K562 (cell line): Measurements from ENCODE around the gene ARID3A. TPM values are rescaled to one million over a fixed set of nuclear protein-coding genes. Genes with fewer than 3 reads are reported as not detected.
A peak's percentile ranks its signal among the peaks of the same experiment; 100 is the strongest.

Experiments
- ATF1 ChIP-seq, 2 experiments: fragments of 450-650 bp in 1 of 2; IDR thresholded peaks; 2 replicates each; pipeline ENCODE4 v1.6.1; 2016; ENCODE audit warnings: missing compliant biosample characterization in 1 of 2, missing genetic modification characterization in 1 of 2
- COPS2 ChIP-seq: fragments of 450-650 bp; conservative IDR thresholded peaks from 2 replicates; pipeline ENCODE4 v1.6.1; 2016; ENCODE audit warnings: mild to moderate bottlenecking, moderate library complexity
- CTBP1 ChIP-seq: fragments of 450-650 bp; IDR thresholded peaks from 2 replicates; pipeline ENCODE4 v1.6.1; 2016; ENCODE audit warnings: borderline replicate concordance
- DIDO1 ChIP-seq: fragments of 450-650 bp; IDR thresholded peaks from 2 replicates; pipeline ENCODE4 v1.6.1; 2016; ENCODE audit warnings: low read depth, missing biosample characterization, missing genetic modification characterization
- HDAC1 ChIP-seq, 2 experiments: fragments of 450-650 bp; IDR thresholded peaks; 2 replicates each; pipeline ENCODE4 v1.6.1; 2016 to 2017; ENCODE audit warnings: inconsistent platforms in 1 of 2, mild to moderate bottlenecking in 1 of 2, moderate library complexity in 1 of 2
- HDAC2 ChIP-seq: fragments of 450-650 bp; IDR thresholded peaks from 2 replicates; pipeline ENCODE4 v1.6.1; 2016; ENCODE audit warnings: mild to moderate bottlenecking
- IRF2 ChIP-seq: sonication (generic); formaldehyde crosslinking; IDR thresholded peaks from 2 replicates; pipeline ENCODE4 v1.8.1; 2022; ENCODE audit warnings: mild to moderate bottlenecking, missing genetic modification reagents
- MYBL2 ChIP-seq, 2 experiments: fragments of 450-650 bp in 1 of 2; sonication (generic) in 1 of 2; formaldehyde crosslinking in 1 of 2; IDR thresholded peaks; 2 replicates each; pipeline versions ENCODE4 v1.6.1 to v1.8.1; 2017 to 2022; ENCODE audit warnings: borderline replicate concordance in 1 of 2, inconsistent platforms in 1 of 2, low read depth in 1 of 2, mild to moderate bottlenecking in 1 of 2, missing genetic modification reagents in 1 of 2, moderate library complexity in 1 of 2
- NFIC ChIP-seq: fragments of 450-650 bp; IDR thresholded peaks from 2 replicates; pipeline ENCODE4 v1.6.1; 2017; ENCODE audit warnings: mild to moderate bottlenecking, inconsistent platforms
- PHB ChIP-seq: fragments of 250-450 bp; sonication (Bioruptor Pico); IDR thresholded peaks from 2 replicates; pipeline ENCODE4 v1.5.0; 2021
- PHB2 ChIP-seq: fragments of 450-650 bp; IDR thresholded peaks from 2 replicates; pipeline ENCODE4 v1.6.1; 2017; ENCODE audit warnings: low read depth
- RBM39 ChIP-seq: fragments of 200-400 bp; formaldehyde crosslinking; optimal IDR thresholded peaks from 2 replicates; pipeline ENCODE3; 2018; ENCODE audit warnings: low read depth, low read length
- SIN3A ChIP-seq, 2 experiments: fragments of 150-350 bp in 1 of 2; IDR thresholded peaks; 2 replicates each; pipeline ENCODE4 v1.6.1; 2011 to 2016; ENCODE audit warnings: borderline replicate concordance in 2 of 2, low read depth in 2 of 2, low read length in 2 of 2, mild to moderate bottlenecking in 2 of 2, moderate library complexity in 2 of 2; ENCODE audit not compliant: control insufficient read depth in 1 of 2
- SNIP1 ChIP-seq: fragments of 450-650 bp; IDR thresholded peaks from 2 replicates; pipeline ENCODE4 v1.7.1; 2017; ENCODE audit warnings: low read depth, mild to moderate bottlenecking
- SP1 ChIP-seq: sonication (generic); formaldehyde crosslinking; IDR thresholded peaks from 2 replicates; pipeline ENCODE4 v1.8.1; 2022; ENCODE audit warnings: mild to moderate bottlenecking, missing genetic modification reagents
- TCF7 ChIP-seq: sonication (generic); IDR thresholded peaks from 2 replicates; pipeline ENCODE4 v1.6.1; 2016; ENCODE audit warnings: antibody characterized with exemption, borderline replicate concordance
- TSC22D4 ChIP-seq: fragments of 450-650 bp; IDR thresholded peaks from 2 replicates; pipeline ENCODE4 v1.6.1; 2016; ENCODE audit warnings: missing genetic modification characterization, missing biosample characterization, control low read depth
- ZBTB7A ChIP-seq: IDR thresholded peaks from 2 replicates; pipeline ENCODE4 v1.6.1; 2011; ENCODE audit warnings: low read depth, mild to moderate bottlenecking, low read length, moderate library complexity, borderline replicate concordance; ENCODE audit not compliant: control insufficient read depth
- ZFP30 ChIP-seq: fragments of 250-450 bp; sonication (Bioruptor Pico); IDR thresholded peaks from 2 replicates; pipeline ENCODE4 v1.8.0; 2022; ENCODE audit warnings: moderate library complexity, mild to moderate bottlenecking, inconsistent platforms, borderline replicate concordance
- ZFPM2 ChIP-seq: fragments of 250-450 bp; sonication (Bioruptor Pico); IDR thresholded peaks from 2 replicates; pipeline ENCODE4 v1.5.1; 2022; ENCODE audit warnings: mild to moderate bottlenecking
- ZNF174 ChIP-seq: fragments of 250-450 bp; sonication (Bioruptor Pico); IDR thresholded peaks from 2 replicates; pipeline ENCODE4 v1.4.0; 2020; ENCODE audit warnings: mild to moderate bottlenecking
- ZNF57 ChIP-seq: fragments of 450-650 bp; formaldehyde crosslinking; IDR thresholded peaks from 2 replicates; pipeline ENCODE4 v1.4.0; 2020; ENCODE audit warnings: mild to moderate bottlenecking, moderate library complexity
- polyA plus RNA-seq, 8 experiments: library from polyadenylated mRNA; depleted of rRNA in 4 of 8; stranded (reverse) in 5 of 8; unstranded in 3 of 8; fragments of >200 nt; fragmentation: Nextera tagmentation in 2 of 8; fragmentation: Illumina TruSeq in 1 of 8; extraction: Ambion mirVana in 2 of 8; extraction: Trizol in 1 of 8; gene quantifications; 2 replicates each; pipeline versions ENCODE4 v1.2.1 to v1.2.3, GENCODE V29; 2011 to 2014; ENCODE audit warnings: inconsistent platforms in 1 of 8, missing spikeins in 1 of 8
- total RNA-seq, 7 experiments: library from RNA; depleted of rRNA in 6 of 7; stranded (reverse); fragments of >200 nt in 6 of 7; fragmentation: Illumina TruSeq in 2 of 7; extraction: Trizol in 2 of 7; gene quantifications; 2 replicates each; pipeline versions ENCODE4 v1.2.1 to v1.2.3, GENCODE V29; 2011 to 2021; ENCODE audit warnings: low replicate concordance in 1 of 7
- TF ChIP-seq, protein P1 (sequence below): fragments of 250-450 bp; sonication (Bioruptor Pico); IDR thresholded peaks from 2 replicates; pipeline ENCODE4 v1.8.0; 2021; ENCODE audit warnings: moderate library complexity, mild to moderate bottlenecking, inconsistent platforms
- TF ChIP-seq, protein P2 (sequence below): fragments of 250-450 bp; sonication (Bioruptor Pico); IDR thresholded peaks from 2 replicates; pipeline ENCODE4 v1.5.0; 2020; ENCODE audit warnings: mild to moderate bottlenecking, borderline replicate concordance
- TF ChIP-seq, protein P3 (sequence below): sonication (generic); formaldehyde crosslinking; IDR thresholded peaks from 2 replicates; pipeline ENCODE4 v1.8.0; 2022; ENCODE audit warnings: mild to moderate bottlenecking, missing genetic modification reagents

Gene ARID3A
- total and polyA plus RNA-seq, 9 of the 15 experiments (the other 6 are each of a cell fraction or from before 2014, with no cell fraction given): 1.4 to 118 (median 31.2) TPM

DNA sequence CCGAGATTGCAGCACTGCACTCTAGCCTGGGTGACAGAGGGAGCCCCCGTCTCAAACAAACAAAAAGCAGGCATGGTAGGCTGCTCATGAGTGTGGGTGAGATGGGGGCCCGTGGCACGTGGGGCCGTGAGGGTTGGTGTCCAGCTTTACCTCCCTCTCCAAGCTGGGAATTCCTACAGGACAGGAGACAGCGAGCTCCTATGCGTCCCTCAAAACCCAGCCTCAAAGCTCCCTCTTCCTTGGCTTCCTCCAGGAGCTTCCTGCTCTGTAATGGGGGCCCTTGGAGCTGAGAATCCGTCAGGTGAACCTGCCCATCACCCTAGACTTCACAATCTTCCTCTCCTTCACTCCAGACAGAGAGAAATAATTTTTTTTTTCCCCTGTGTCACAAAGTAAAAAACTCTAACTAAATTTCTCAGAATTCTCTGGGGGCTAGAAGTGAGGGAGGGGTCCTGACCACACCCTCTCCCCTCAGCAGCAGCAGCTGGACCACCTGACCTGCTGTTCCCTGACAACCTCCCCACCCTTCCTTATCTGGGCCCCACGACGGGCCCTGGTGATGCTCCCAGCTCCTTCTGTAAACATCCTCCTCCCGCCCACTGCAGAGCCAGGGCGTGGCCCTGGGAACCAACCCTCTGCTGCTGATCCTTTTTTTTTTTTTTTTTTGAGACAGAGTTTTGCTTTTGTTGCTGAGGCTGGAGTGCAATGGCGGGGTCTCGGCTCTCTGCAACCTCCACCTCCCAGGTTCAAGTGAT is 36.2 kb downstream of the ARID3A start (continued):
- TF ChIP-seq ZFP30 (CRISPR knock-in tag) (no peak), ZFPM2 (CRISPR knock-in tag) (no peak), IRF2 (CRISPR knock-in tag) (no peak), NFIC (peak; percentile 31; the same call in 1 of the 2 replicates), ZNF57 (no peak), COPS2 (no peak), CTBP1 (peak; percentile 99), SNIP1 (no peak), ZBTB7A (peak; percentile 94; the same call in 1 of the 2 replicates), ZNF174 (CRISPR knock-in tag) (no peak), HDAC2 (peak; percentile 93), DIDO1 (tag) (no peak), PHB2 (no peak), PHB (no peak), RBM39 (no peak), TSC22D4 (no peak), HDAC1 (IDR thresholded peaks at IDR 0.05) (peak; percentile 64 to 73; a peak in 3 of 4 replicates), SP1 (CRISPR knock-in tag) (peak; percentile 13; the same call in 1 of the 2 replicates), TCF7 (0 out of 2 replicates have a peak, but pooled peaks have one; percentile 9), SIN3A (IDR thresholded peaks at IDR 0.05; ENCODE audit: borderline replicate concordance in 2 of 2, control insufficient read depth in 1 of 2, low read depth in 2 of 2, low read length in 2 of 2) (0 out of 4 replicates have a peak, but pooled peaks of 1 of the 2 experiments have one; percentile 34), MYBL2 (IDR thresholded peaks at IDR 0.05; ENCODE audit: low read depth) (no peak), MYBL2 (CRISPR knock-in tag; IDR thresholded peaks at IDR 0.05; ENCODE audit: borderline replicate concordance) (no peak), ATF1 (CRISPR knock-in tag; IDR thresholded peaks at IDR 0.05) (no peak), ATF1 (tag; IDR thresholded peaks at IDR 0.05) (peak; percentile 65)
- TF ChIP-seq, protein P1, sequence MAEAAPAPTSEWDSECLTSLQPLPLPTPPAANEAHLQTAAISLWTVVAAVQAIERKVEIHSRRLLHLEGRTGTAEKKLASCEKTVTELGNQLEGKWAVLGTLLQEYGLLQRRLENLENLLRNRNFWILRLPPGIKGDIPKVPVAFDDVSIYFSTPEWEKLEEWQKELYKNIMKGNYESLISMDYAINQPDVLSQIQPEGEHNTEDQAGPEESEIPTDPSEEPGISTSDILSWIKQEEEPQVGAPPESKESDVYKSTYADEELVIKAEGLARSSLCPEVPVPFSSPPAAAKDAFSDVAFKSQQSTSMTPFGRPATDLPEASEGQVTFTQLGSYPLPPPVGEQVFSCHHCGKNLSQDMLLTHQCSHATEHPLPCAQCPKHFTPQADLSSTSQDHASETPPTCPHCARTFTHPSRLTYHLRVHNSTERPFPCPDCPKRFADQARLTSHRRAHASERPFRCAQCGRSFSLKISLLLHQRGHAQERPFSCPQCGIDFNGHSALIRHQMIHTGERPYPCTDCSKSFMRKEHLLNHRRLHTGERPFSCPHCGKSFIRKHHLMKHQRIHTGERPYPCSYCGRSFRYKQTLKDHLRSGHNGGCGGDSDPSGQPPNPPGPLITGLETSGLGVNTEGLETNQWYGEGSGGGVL (CRISPR knock-in tag): no peak
- TF ChIP-seq, protein P2, sequence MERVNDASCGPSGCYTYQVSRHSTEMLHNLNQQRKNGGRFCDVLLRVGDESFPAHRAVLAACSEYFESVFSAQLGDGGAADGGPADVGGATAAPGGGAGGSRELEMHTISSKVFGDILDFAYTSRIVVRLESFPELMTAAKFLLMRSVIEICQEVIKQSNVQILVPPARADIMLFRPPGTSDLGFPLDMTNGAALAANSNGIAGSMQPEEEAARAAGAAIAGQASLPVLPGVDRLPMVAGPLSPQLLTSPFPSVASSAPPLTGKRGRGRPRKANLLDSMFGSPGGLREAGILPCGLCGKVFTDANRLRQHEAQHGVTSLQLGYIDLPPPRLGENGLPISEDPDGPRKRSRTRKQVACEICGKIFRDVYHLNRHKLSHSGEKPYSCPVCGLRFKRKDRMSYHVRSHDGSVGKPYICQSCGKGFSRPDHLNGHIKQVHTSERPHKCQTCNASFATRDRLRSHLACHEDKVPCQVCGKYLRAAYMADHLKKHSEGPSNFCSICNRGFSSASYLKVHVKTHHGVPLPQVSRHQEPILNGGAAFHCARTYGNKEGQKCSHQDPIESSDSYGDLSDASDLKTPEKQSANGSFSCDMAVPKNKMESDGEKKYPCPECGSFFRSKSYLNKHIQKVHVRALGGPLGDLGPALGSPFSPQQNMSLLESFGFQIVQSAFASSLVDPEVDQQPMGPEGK: no peak
- TF ChIP-seq, protein P3, sequence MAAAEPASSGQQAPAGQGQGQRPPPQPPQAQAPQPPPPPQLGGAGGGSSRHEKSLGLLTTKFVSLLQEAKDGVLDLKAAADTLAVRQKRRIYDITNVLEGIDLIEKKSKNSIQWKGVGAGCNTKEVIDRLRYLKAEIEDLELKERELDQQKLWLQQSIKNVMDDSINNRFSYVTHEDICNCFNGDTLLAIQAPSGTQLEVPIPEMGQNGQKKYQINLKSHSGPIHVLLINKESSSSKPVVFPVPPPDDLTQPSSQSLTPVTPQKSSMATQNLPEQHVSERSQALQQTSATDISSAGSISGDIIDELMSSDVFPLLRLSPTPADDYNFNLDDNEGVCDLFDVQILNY (CRISPR knock-in tag): no peak
